Subcutaneous adipose tissue (tissue), 4 donors: ENCODE measurements around the gene CLCNKB. TPM values are rescaled to one million over a fixed set of nuclear protein-coding genes. Genes with fewer than 3 reads are reported as not detected.

Experiments
- total RNA-seq, 4 donors: library from RNA; depleted of rRNA; stranded (reverse); fragments of >200 nt; gene quantifications; one replicate each; pipeline ENCODE4 v1.1.0, GENCODE V29; 2016
- TF ChIP-seq, protein P1 (sequence below): fragments of 450-650 bp; IDR thresholded peaks from one replicate; pipeline ENCODE4 v1.5.1; 2016; ENCODE audit warnings: low read depth, mild to moderate bottlenecking, control low read depth, antibody characterized with exemption, moderate library complexity

CLCNKB gene
- total RNA-seq, 4 donors from 2014 or later = 0.17 to 0.44 TPM; not detected in 2

DNA sequence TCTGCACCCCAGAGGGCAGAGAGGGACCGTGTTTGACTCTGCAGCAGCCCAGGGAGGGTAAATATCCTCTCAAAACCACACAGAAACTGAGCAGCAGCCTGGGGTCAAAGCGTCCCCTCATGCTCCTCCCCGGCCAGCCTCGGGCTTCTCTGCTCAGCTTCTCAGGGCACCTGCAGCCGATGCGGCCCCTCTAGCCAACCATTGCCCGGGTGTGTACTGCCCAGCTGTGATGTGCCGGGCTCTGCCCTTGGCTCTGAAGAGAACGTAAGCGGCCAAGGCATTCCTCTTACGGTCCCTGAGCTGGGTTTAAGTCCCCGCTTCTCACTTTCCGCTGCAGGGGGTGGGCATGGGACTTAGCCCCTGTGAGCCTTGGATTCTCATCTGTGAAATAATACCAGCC is 24.4 kb downstream of the CLCNKB start:
- TF ChIP-seq, protein P1, sequence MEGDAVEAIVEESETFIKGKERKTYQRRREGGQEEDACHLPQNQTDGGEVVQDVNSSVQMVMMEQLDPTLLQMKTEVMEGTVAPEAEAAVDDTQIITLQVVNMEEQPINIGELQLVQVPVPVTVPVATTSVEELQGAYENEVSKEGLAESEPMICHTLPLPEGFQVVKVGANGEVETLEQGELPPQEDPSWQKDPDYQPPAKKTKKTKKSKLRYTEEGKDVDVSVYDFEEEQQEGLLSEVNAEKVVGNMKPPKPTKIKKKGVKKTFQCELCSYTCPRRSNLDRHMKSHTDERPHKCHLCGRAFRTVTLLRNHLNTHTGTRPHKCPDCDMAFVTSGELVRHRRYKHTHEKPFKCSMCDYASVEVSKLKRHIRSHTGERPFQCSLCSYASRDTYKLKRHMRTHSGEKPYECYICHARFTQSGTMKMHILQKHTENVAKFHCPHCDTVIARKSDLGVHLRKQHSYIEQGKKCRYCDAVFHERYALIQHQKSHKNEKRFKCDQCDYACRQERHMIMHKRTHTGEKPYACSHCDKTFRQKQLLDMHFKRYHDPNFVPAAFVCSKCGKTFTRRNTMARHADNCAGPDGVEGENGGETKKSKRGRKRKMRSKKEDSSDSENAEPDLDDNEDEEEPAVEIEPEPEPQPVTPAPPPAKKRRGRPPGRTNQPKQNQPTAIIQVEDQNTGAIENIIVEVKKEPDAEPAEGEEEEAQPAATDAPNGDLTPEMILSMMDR = no peak

DNA sequence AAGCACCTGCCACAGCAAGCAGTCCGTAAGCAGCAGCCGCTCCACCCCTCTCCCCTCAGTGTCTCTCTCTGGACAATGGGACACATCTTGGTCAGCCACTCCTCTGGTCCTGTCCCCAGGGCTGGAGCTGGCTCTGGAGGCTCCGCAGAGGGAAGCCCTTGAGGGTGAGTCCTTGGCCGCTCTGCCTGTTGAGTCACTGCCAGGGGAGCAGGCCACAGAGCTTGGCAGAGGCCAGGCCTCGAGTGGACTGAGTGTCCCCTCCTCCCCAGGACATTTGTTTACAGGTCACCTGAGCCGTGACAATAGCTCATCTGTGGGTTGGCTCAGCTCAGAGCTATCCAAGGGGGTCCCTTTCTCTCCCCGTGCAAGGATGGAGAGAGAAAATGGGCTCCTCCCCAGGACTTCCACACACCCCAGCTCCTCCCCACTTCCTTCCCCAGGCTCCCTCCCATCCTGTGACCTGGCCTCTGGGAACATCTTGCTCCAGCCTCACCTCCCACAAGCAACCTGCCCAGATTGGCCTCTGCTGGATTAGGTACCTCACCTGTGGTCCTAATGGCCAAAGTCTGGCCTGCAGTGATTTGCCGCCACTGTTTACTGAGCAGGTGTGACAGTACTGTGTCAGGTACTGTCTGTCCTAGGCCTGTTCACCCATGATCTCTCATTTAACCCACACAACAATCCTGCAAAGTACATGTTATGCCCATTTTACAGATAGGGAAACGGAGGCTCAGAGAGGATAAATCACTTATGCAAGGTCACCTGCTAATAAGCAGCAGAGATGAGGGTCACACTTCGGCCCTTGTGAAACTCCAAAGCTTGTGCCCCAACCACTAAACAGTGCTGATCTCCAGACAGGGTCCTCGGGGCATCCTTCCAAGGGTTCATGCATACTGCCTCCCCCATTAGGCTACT is 25.0 kb downstream of the CLCNKB start:
- TF ChIP-seq, protein P1 = no peak

DNA sequence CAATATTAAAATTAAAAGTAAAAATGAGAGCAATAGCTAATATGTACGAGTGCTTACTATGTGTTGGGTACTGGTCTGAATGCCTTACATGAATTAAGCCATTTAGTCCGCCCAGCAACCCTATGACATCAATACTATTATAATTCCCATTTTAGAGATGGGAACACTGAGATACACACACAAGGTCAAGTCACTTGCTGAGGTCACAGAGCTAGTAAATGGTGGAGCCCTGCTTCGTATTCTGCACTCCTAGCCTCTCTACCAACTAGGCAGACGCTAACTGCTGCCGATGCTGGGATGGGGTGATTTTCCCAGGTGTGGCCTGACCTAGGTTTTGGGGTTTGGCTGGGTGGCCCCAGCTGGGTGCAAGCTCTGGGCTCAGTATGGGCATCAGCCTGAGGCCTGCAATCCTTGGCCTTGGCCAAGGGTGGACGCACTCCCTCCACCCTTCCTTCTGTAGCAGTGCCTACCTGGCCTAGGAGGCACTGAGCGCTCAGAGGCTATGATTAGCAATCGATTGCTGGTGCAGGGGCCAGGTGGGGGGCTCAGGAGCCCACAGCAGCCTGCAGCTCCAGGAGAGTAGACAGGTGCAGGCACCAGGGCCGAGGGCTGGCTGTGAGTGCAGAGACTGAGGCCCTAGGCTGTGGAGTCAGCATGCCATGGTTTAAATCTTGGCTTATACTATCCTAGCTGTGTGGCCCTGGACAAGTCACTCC is 27.2 kb downstream of the CLCNKB start:
- TF ChIP-seq, protein P1 = no peak

DNA sequence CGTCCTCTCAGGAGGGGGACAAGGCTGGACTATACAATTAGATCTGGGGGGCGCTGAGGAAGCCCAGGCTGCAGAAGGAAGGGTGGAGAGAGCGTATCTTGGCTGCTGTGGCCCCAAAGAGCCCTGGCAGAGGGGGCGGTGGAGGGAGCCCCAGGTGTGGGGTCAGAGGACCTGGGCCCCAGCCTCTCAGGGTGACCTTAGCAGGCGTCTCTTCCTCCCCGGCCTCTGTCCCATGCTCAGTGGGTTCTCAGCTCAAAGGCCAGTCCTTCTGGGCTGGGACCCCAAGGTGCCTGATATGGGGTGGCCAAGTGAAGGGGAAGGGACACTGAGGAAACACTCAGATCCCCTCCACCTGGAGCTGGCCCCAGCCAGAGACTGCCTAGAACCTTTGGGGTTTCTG is 28.0 kb downstream of the CLCNKB start:
- TF ChIP-seq, protein P1 = no peak

DNA sequence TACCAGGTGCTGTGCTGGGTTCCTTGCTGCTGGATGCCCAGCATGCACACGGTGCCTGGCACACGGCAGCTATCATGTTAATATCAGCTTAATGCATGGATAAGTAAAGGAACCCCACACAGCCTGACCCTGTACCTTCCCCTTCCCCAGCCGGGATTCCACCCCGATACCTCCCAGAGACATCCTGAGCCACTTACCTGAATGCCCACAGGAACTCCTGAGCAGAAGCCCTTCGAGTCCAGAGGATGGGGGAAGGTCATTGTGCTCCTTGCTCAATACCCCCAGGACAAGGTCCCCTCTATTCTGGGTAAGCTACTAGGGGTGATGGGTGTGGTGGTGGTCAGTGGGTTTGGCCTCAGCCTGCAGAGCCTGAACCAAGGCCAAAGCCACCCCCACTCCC is 28.5 kb downstream of the CLCNKB start:
- TF ChIP-seq, protein P1 = no peak

DNA sequence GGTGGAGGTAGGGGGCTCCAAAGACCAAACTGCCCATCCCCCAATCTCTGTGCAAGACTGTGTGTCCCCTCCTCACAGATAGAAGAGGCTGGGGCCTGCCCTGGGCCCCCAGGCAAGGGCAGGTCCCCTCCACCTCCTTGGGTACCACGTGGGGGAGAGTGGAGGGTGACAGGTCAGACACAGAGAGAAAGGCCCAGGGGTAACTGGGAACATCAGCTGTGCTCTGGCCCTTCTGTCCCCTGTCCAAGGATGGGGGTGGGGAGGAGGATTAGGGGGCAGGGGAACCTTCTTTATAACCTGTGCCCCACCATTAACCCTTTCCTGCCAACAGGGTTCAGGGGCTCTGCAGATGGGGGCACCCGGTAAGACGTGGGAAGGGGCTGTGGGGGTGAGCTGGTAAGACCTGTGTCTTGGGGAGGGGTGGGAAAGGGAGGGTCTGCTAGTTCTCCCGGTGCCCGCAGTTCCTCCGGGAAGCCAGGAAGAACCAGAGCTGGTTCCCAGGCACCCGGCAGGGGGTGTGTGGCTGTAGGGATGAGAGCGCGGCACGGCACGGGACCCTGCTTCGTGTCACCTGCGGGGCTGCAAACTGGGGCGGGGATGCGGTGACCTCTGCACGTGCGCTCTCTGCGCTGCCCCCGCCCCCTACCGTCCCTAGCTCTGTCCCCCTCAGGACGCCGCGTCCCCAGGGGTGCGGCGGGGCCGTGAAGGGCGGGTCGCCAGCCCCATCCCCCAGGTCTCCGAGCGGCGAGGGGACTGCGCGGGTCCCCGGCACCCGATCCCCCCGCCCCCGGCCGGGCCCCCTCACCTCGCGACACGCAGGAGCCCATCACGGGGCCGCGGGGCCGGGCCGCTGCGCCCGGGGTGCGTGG is 29.3 kb downstream of the CLCNKB start:
- TF ChIP-seq, protein P1 = no peak
